Measurements from ENCODE around the gene CSGALNACT2.

Gene CSGALNACT2

GRCh38 chr10:43151371-43151770, 13.1 kb downstream of the CSGALNACT2 start:
- TF ChIP-seq MAX (IDR thresholded peaks at IDR 0.05; ENCODE audit: low read depth, low read length) (no peak), POLR2A (IDR thresholded peaks at IDR 0.05; ENCODE audit: extremely low read depth, insufficient read length) (no peak), MYC (IDR thresholded peaks at IDR 0.05; ENCODE audit: low read depth, low read length) (no peak), CTCF (IDR thresholded peaks at IDR 0.05; ENCODE audit: low read depth, low read length) (no peak)
- no peak for DNase-seq (ENCODE audit: low read depth)
- no peak overlapping the region for H3K4me3 ChIP-seq (ENCODE audit: low read depth, low read length)

GRCh38 chr10:43153901-43154300, 15.7 kb downstream of the CSGALNACT2 start:
- no peak for DNase-seq (ENCODE audit: low read depth)
- H3K4me3 ChIP-seq (ENCODE audit: low read depth, low read length), result no peak overlapping the region
- TF ChIP-seq CTCF (IDR thresholded peaks at IDR 0.05; ENCODE audit: low read depth, low read length) (no peak), MYC (IDR thresholded peaks at IDR 0.05; ENCODE audit: low read depth, low read length) (no peak), POLR2A (IDR thresholded peaks at IDR 0.05; ENCODE audit: extremely low read depth, insufficient read length) (no peak), MAX (IDR thresholded peaks at IDR 0.05; ENCODE audit: low read depth, low read length) (no peak)

- no peak for TF ChIP-seq POLR2A (IDR thresholded peaks at IDR 0.05; ENCODE audit: extremely low read depth, insufficient read length)
- TF ChIP-seq MAX (IDR thresholded peaks at IDR 0.05; ENCODE audit: low read depth, low read length), result no peak
- TF ChIP-seq CTCF (IDR thresholded peaks at IDR 0.05; ENCODE audit: low read depth, low read length), result no peak
- TF ChIP-seq MYC (IDR thresholded peaks at IDR 0.05; ENCODE audit: low read depth, low read length), result no peak
- no peak for DNase-seq (ENCODE audit: low read depth)
- no peak overlapping the region for H3K4me3 ChIP-seq (ENCODE audit: low read depth, low read length)
Observed at GRCh38 chr10:43155221-43155620, 17.0 kb downstream of the CSGALNACT2 start.

GRCh38 chr10:43155741-43156140, 17.5 kb downstream of the CSGALNACT2 start:
- H3K4me3 ChIP-seq (ENCODE audit: low read depth, low read length), result no peak overlapping the region
- DNase-seq (ENCODE audit: low read depth), result no peak
- TF ChIP-seq POLR2A (IDR thresholded peaks at IDR 0.05; ENCODE audit: extremely low read depth, insufficient read length), result no peak
- no peak for TF ChIP-seq MYC (IDR thresholded peaks at IDR 0.05; ENCODE audit: low read depth, low read length)
- TF ChIP-seq CTCF (IDR thresholded peaks at IDR 0.05; ENCODE audit: low read depth, low read length), result no peak
- TF ChIP-seq MAX (IDR thresholded peaks at IDR 0.05; ENCODE audit: low read depth, low read length), result no peak

- H3K4me3 ChIP-seq (ENCODE audit: low read depth, low read length), result no peak overlapping the region
- no peak for TF ChIP-seq MYC (IDR thresholded peaks at IDR 0.05; ENCODE audit: low read depth, low read length)
- TF ChIP-seq POLR2A (IDR thresholded peaks at IDR 0.05; ENCODE audit: extremely low read depth, insufficient read length), result no peak
- no peak for TF ChIP-seq CTCF (IDR thresholded peaks at IDR 0.05; ENCODE audit: low read depth, low read length)
- no peak for TF ChIP-seq MAX (IDR thresholded peaks at IDR 0.05; ENCODE audit: low read depth, low read length)
- DNase-seq (ENCODE audit: low read depth), result no peak
Observed at GRCh38 chr10:43156590-43157341, 18.5 kb downstream of the CSGALNACT2 start.

All from NB4 (cell line).